Suppressor macrophage treated with lipopolysaccharide for 4 hours (primary cell): Measurements from ENCODE around the gene HIVEP3.

ENCODE experiments used
- DNase-seq: peaks from one replicate; pipeline ENCODE4 v3.0.0-alpha.2; 2020

Gene HIVEP3

DNA sequence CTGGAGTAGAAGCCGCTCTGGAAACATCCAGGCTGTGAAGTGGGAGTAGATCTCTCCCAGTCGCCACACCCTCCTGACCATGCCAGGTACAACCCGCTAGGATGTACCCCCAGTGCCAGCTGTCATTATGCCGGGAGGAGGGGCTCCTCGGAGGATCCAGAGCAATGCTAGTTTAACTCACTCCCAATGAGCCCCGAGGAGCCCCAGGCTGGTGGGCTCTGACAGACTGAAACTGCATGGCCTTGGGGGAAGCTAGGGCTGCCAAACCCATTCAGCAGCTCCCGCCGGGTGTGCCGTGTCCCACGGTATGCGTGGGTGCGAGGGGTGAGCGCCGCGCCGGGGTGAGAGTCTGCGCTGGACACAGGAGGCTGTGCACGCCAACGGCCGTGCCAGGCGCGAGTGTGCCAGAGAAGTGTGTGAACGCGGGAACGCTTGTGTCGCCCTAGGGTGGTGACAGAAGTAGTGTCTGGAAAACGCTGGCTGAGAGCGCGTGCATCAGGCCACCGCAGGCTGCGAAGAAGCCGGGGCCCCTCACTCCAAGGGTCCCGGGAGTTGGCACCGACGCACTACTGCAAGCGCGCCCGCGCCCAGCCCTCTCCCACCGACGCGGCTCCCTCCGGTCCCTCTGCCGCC is 257.2 kb downstream of the HIVEP3 start:
- DNase-seq, result peak; percentile 31

GRCh38 chr1:41660570-41661427 is 257.9 kb downstream of the HIVEP3 start:
- peak; percentile 32 for DNase-seq

- DNase-seq, result no peak
Observed at GRCh38 chr1:41659903-41660302, 258.8 kb downstream of the HIVEP3 start.

GRCh38 chr1:41659159-41659495 is 259.6 kb downstream of the HIVEP3 start:
- DNase-seq, result no peak

DNA sequence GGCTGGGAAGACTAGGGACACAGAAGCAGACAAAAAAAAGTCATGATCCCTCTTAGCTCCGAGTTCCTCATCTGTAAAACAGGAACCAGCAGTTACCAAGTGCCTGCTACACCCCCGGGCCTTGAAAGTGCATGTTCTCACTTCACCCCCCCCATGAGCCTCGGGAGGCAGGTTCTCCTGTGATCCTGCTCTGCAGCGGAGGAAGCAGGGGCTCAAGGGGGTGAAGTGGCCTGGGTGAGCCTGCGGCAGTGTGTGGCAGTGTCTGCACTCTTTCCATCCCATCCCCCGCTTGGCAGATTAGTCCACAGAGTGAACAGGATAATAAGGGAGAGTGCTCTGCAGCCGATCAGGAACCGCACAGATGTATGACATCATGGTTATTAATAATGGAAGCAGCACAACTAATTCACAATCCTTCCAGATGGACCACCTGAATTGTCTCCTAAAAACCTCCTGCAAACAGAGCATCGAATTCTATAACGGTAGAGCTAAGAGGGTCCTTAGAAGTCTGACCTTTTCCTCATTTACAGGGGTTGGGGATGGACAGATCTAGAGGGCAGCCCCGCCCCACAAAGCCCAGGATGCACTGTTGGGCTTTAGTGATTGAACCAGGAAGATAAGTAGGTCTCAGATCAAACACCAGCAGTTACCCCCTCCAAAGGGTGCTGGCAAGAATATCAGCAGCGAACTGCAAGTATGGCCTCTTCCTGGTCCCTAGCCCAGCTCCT is 260.1 kb downstream of the HIVEP3 start:
- DNase-seq, result peak; percentile 78

DNA sequence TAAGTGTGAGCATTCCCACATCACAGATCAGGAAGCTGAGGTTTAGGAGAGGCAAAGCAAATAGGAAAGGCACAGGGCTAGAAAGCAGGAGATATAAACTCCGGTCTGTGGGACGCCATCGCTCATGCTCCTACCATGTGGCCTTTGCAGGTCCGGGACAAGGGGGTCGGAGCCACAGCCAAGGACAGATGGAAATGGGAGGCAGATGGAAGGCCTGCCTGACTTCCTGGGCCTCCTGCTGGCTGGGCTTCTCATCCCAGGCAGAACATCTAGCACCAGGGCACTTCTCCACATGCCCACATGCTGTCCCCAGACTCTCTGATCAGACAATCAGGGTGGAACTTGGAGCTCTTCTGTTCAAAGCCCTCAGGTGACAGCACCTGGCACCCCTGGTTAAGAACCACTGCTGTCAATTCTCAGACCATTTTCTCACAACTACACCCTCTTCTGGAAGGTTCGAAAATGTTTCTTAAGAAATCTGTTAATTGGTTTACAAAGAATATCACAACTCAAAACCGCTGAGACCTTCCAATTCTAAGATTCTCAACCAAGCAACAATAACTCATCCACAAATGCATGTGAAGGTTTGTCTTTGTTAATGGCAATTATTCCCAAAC is 260.9 kb downstream of the HIVEP3 start:
- DNase-seq, result no peak

DNA sequence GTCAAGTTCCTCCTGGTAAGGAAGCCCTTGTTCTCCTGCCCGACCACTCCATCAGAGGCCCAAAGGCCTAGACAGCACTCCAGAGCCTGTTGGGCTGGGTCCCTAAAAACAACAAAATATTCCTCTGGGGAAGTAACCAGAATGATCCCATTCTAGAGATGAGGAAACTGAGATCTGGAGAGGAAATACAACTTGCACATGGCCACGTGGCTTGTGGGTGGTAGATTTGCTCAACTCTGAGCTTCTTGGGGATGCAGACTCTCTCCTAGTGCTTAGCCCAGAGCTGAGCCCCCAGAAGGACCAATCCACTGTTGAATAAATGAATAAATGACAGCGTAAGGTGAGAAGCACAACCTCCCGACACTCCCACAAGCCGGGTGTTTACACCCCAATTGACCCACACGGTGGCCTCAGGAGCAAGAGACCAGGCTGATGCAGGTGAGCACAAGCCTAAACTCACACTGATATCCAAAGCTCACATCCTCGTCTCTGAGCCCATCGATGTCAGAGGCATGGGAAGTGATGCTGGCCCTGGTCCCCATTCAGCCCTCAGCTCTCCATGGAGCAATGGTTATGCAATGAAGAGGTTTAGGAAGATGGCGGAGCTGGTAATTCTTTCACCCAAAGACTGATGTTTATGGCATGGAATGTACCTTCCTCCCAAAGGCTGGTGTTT is 261.8 kb downstream of the HIVEP3 start:
- DNase-seq, result no peak

GRCh38 chr1:41656068-41656467 is 262.7 kb downstream of the HIVEP3 start:
- peak; percentile 67 for DNase-seq

GRCh38 chr1:41655632-41656031 is 263.1 kb downstream of the HIVEP3 start:
- DNase-seq, result no peak

- no peak for DNase-seq
Observed at GRCh38 chr1:41653574-41653973, 265.1 kb downstream of the HIVEP3 start.

DNA sequence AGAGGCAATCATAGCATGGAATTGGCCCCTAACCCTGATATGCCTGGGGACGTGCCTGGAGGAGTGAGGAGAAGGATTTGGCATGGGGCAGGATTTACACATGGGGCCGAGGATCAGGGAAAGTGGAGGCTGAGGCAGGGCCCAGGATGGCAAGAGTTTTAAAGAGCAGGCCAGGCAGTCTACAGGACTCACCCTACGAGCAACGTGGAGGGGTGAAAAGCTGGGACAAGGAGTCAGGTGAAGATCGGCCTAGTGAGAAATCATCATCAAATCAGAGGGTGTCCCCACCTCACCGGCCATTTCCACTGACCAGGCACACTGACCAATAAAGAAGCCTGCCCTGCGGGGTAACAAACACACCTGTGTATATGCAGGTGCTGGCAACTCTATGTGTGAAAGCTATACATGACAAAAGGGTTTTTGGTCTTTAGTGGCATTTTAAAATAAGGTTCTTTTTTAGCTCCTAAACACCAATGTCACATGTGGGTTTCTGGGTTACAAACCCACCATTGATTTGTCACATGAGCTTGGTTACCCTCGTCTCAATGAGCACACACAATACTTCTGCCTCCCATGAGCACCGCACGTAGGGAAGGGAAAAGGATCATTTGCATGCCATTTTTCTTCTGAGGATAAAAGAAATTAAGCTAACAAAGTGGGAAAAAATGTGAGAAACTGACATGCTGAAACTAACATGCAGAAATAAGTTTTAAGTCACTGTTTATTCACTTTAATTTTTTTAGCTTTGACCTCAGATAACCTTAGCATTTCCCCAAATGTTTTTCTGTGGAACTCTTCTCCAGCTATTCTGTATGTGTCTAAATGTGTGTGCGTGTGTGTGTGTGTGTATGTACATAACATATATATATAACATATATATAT is 266.1 kb downstream of the HIVEP3 start:
- DNase-seq, result peak; percentile 32

DNA sequence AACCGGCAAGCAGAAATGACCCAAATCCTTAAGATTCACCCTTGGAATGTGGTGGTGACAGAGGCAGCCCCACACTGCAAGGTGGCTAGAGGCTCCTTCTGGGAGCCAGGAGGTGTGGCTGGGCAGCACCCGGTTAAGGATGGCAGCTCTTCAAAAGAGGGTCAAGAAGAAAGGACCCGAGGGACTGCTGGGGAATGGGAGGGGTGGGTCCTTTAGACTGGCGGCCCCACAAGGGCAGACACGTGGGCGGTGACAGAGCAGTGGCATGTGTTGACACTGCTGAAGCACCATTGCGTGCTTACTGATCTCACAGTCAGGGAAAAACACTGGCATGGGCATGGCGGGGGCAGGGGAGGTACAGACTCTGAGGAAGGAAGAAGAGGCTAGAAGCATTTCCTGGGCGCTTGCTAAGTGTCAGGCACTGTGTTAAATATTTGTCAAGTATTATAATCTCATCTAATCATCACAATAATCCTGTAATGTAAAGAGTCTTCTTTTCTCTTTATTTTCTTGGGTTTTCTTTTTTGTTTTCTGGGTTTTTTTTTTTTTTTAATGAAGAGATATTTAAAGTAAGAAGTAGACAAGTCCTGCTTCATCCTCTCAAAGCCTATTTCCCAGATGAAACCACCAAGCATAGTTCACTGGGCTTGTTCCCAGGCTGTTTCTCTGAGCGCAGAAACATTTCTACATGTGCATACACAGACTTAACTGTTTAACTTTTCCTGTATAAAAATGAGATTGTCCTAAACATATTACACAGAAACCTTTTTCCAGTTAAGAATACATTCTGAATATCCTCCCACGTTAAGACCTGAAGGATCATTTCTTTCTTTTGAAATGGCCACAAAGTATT is 268.5 kb downstream of the HIVEP3 start:
- peak; percentile 69 for DNase-seq

- no peak for DNase-seq
Observed at GRCh38 chr1:41649396-41650027, 269.2 kb downstream of the HIVEP3 start.

GRCh38 chr1:41648844-41649243 is 269.9 kb downstream of the HIVEP3 start:
- no peak for DNase-seq

DNA sequence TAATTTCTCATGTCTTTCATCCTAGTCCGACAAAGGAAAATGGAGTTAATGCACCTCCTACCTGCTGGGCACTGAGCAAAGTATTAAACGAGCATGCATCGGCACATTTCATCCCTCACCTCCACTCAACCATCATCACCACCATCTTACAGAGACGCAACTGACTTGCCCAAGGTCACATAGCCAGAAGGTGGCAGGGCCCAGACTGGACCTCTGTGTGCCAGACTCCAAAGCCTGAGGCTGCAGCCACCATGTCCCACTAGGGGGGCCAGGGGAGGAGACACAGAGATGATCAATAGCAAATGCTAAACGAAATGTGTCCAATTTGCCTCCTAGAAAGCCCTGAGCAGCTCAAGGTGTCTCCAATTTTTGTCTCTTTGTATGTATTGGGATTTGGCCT is 270.5 kb downstream of the HIVEP3 start:
- DNase-seq, result no peak

DNA sequence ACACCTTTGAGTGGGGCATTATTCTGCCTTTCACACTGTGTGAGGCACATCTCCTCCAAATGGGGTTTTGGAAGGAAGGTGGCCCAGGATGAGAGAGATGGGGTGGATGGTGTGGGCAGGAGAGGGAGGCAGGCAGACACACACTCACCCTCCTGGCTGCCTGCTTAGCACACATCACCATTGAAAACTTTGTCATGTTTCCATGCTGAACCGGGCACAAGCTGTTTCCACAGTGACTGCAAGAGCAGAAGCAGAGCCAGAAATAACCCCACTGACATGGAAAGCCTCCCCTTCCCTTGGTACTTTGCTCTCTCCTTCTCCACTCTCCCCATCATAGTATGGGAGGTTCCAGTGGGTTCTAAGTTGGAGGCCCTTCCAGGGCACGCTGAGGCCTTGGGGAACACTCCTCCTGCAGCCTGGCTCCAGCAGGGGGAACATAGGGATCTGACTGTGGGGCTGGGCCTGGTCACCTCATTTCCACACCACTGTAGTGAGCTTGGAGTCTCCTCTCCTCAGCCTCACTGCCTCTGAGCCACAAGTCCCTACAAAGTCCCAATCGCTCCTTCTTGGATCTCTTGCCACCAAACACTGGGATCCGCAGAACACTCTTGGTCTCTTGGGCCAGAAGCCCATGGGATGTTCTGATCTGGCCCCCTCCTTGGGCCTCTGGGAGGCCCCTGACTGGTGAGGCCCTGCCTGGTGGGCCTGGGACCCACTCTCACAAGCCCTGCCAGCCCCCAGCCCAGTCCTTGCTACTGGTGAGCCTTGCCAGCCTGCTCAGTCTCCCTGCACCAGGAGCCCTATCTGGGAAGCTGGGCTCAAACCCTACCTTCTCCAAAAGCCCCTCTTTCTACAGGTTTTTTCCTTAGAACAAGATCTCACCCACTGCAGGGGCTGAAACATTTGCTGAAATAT is 271.2 kb downstream of the HIVEP3 start:
- DNase-seq, result no peak

- DNase-seq, result no peak
Observed at GRCh38 chr1:41646186-41646585, 272.5 kb downstream of the HIVEP3 start.

DNA sequence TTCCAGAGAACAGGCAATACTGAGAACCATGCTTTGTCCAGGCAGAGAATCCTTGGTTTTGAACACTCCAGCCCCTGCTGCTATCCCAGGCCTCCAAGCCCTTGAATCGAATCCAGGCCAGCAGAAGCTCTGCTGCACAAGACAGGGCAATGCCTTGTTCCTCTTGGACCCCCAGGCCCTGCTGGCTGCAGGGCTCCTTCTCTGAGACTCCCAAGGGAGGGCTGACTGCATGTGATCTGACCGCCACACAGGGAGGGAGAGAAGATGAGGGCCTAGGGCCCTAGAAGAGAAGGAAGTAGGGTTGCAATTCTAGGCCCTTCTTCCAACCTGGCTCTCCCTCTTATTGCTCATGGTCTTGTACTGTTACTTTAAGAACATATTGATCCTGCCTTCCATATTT is 273.7 kb downstream of the HIVEP3 start:
- DNase-seq, result no peak
